ENCODE data around the gene COL24A1. TPM values are rescaled to one million over a fixed set of nuclear protein-coding genes. Genes with fewer than 3 reads are reported as not detected.

The COL24A1 gene
- total and polyA plus RNA-seq, 2 of the 8 experiments (the other 6 are each of a cell fraction or from before 2014, with no cell fraction given): 0.23 to 1.1 TPM

- H2BK15ac ChIP-seq (ENCODE audit: low read length): no peak overlapping the region
- 81% methylated on average over 1 of the region's 1 CpG; no CpG with 5 or more reads in 1 of the 2 experiments for WGBS, 2 experiments (ENCODE audit: extremely low coverage in 1 of 2, insufficient coverage in 1 of 2, insufficient read length in 1 of 2, insufficient replicate concordance in 2 of 2, low coverage in 1 of 2, low lambda C conversion rate in 2 of 2, missing lambda C conversion rate in 1 of 2)
- H3K56ac ChIP-seq (replicated peaks; ENCODE audit: insufficient read length, low read depth, low read length): no peak overlapping the region
- no peak for FAIRE-seq
- no peak overlapping the region for H2BK20ac ChIP-seq (ENCODE audit: low read length)
- H3K18ac ChIP-seq (ENCODE audit: extremely low read depth, low read length): no peak overlapping the region
- H3K4me3 ChIP-seq (ENCODE audit: extremely low read depth in 1 of 4, insufficient read depth in 2 of 4, low read depth in 3 of 4, low read length in 4 of 4): no peak overlapping the region
- TF ChIP-seq POLR2A (IDR thresholded peaks at IDR 0.05; ENCODE audit: control extremely low read depth in 1 of 2, low read depth in 2 of 2, low read length in 2 of 2) (no peak), TAF7 (optimal IDR thresholded peaks at IDR 0.05; ENCODE audit: borderline replicate concordance, low read depth, low read length) (no peak)
- no peak overlapping the region for H3K4me2 ChIP-seq (ENCODE audit: insufficient read depth in 1 of 2, low read depth in 2 of 2, low read length in 2 of 2)
- no peaks in the 10 kb centered on the region for H3K79me2 ChIP-seq (ENCODE audit: control insufficient read depth in 1 of 2, insufficient read depth in 2 of 2, low read length in 2 of 2)
- H3K79me1 ChIP-seq (ENCODE audit: low read depth, low read length): no peaks in the 10 kb centered on the region
- no peak overlapping the region for H2BK5ac ChIP-seq (ENCODE audit: low read depth, low read length)
- no peak overlapping the region for H2BK120ac ChIP-seq (replicated peaks; ENCODE audit: low read depth, low read length)
- no peak overlapping the region for H2AFZ ChIP-seq (ENCODE audit: low read length)
- no peak overlapping the region for H3K14ac ChIP-seq (ENCODE audit: insufficient read length)
- no peak overlapping the region for H3K27ac ChIP-seq (ENCODE audit: low read depth, low read length)
- H4K8ac ChIP-seq (ENCODE audit: extremely low read depth, insufficient read depth, low read length): no peak overlapping the region
- no peak overlapping the region for H2BK12ac ChIP-seq (ENCODE audit: low read depth, low read length)
- H4K91ac ChIP-seq (replicated peaks; ENCODE audit: insufficient read length, low read length): no peak overlapping the region
- H4K20me1 ChIP-seq (replicated peaks in 1 of 2; ENCODE audit: control insufficient read depth in 1 of 2, insufficient read depth in 2 of 2, low read length in 2 of 2): no peaks in the 10 kb centered on the region
- H3K36me3 ChIP-seq (ENCODE audit: control insufficient read depth in 2 of 4, insufficient read depth in 4 of 4, low read length in 3 of 4): no peaks in the 10 kb centered on the region
- no peaks in the 10 kb centered on the region for H3K4me1 ChIP-seq (replicated peaks in 1 of 4; ENCODE audit: control insufficient read depth in 3 of 4, insufficient read depth in 4 of 4, low read length in 3 of 4)
- ChIA-PET POLR2A (ENCODE audit: partially characterized antibody) (no interaction called here), CTCF (ENCODE audit: partially characterized antibody) (interaction anchor here (0.9 kb wide), 1 partner anchor 36 kb away, joined by 4 read pairs; no protein-coding TSS in a partner anchor)
- H3K9me3 ChIP-seq (ENCODE audit: insufficient read depth in 2 of 2, low read depth in 1 of 2, low read length in 1 of 2): no peaks in the 10 kb centered on the region
- DNase-seq (ENCODE audit: low read depth in 1 of 2, low spot score in 2 of 2): no peak
- peak overlapping the region in 1 of 4 experiments; percentile 34; a peak in 1 of 7 replicates for H3K9ac ChIP-seq (replicated peaks in 1 of 4; ENCODE audit: extremely low read depth in 1 of 4, low read depth in 3 of 4, low read length in 3 of 4)
- H3K23me2 ChIP-seq (ENCODE audit: low read depth, low read length): no peaks in the 10 kb centered on the region
- H3K27me3 ChIP-seq (replicated peaks in 1 of 4; ENCODE audit: control insufficient read depth in 3 of 4, extremely low read depth in 1 of 4, insufficient read depth in 3 of 4, low read length in 3 of 4): no peaks in the 10 kb centered on the region
- H4K5ac ChIP-seq (ENCODE audit: insufficient read length, low read depth, low read length): no peak overlapping the region
- no peak overlapping the region for H3K23ac ChIP-seq (ENCODE audit: insufficient read length)
- H3K4ac ChIP-seq (replicated peaks; ENCODE audit: insufficient read length, low read depth, low read length): no peak overlapping the region
- H2AK5ac ChIP-seq (ENCODE audit: low read depth, low read length): no peak overlapping the region
These were observed 294.1 kb downstream of the COL24A1 start for GRCh38 chr1:85862456-85862855.

Data from H1 (cell line).